Central memory CD4-positive, alpha-beta T cell (primary cell): ENCODE results near the gene ACKR2.
A peak's percentile ranks its signal among the peaks of the same experiment; 100 is the strongest.

Source experiments
- DNase-seq: peaks from one replicate; pipeline ENCODE4 v3.0.0; 2022

Gene ACKR2

GRCh38 chr3:42830437-42831320 is 21.4 kb downstream of the ACKR2 start:
- no peak for DNase-seq

- peak; percentile 57 for DNase-seq
Observed at GRCh38 chr3:42831321-42831713, 22.1 kb downstream of the ACKR2 start.

- no peak for DNase-seq
Observed at GRCh38 chr3:42836150-42837123, 27.2 kb downstream of the ACKR2 start.

DNA sequence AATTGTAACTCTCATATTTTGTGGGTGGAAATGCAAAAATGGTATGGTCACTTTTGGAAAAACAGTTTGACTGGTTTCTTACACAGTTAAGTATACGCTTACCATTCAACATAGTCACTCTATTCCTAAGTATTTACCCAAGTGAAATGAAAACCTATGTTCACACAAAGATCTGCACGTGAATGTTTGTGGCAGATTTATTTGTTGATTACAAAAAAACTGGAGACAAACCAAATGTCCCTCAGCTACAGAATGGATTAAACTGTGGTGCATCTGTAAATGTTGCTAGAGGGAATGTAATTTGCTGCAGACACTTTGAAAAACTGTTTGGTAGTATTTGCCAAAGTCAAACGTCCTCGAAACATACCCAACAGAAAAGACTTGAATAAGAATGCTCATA is 29.3 kb downstream of the ACKR2 start:
- DNase-seq = no peak

GRCh38 chr3:42839616-42840015 is 30.4 kb downstream of the ACKR2 start:
- peak; percentile 36 for DNase-seq

DNA sequence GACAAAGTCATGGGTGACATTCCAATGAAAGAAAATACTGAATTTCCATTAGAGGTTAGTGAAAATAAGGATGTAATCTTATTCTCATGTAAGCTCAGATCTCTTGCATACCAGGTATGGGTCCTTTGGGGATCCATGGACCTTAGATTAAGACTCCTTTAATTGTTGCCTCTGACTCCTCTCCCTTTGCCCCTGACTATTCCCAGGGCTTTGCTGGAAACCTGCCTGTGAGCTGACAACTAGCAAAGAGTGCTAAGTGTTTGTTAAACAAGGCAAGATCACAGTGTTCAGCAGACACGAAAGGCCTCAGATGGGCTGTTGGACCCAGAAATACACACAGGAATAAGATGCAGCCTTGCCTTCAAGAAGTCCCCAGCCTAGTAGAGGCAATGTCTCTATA is 32.1 kb downstream of the ACKR2 start:
- no peak for DNase-seq

DNA sequence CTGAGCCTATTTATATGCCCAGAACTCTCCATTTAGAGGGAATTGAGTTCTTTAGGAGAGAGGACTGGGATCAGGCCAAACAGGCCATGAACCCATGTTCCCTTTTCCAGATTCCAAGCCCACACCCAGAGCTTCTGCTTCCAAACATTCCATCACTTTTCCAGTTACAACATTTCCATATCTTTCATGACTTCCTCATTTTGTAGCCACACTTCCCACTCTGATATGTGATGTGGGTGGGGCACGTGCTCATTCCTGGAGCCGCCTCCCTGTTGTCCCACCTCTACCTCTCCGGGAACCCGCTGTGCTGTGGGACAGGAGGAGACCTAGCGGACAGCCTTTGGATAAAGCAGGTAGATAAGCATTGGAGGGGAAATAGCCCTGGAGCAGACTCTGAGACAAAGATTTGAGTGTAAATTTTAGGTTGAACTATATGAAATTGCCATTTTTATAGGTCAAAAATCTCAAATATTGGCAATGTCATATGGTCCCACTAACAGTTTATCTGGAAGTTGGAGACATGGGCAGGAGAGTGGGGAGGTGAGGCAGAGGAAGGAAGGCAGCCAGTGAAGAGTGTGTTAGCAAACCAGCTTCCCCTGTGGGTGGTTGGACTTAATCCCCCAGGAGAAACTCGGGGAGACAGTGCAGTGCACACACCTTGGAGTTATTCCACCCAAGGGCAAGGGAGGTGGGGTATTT is 34.6 kb downstream of the ACKR2 start:
- DNase-seq = no peak

- DNase-seq = no peak
Observed at GRCh38 chr3:42844412-42844713, 35.1 kb downstream of the ACKR2 start.

DNA sequence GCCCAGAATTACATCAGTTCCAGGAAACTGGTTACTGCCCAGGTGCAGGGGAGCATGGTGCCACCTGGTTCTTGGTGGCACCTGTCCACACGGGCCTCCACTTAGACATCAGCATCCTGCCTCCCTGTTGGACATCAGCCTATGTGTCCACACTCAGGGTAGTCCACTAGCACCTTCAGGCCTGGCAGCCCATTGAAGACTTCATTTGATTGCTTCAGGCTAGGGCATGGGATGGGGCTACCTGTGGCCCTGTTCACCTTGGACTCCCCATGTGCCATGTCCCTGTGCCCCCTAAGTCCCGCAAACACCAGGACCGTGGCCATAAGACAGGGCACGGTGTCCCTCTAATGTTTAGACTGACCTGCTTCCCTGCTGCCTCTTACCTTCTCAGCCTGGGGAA is 35.6 kb downstream of the ACKR2 start:
- DNase-seq = no peak

- no peak for DNase-seq
Observed at GRCh38 chr3:42846685-42847522, 37.7 kb downstream of the ACKR2 start.

GRCh38 chr3:42847731-42848130 is 38.5 kb downstream of the ACKR2 start:
- no peak for DNase-seq

- DNase-seq = no peak
Observed at GRCh38 chr3:42849017-42849416, 39.8 kb downstream of the ACKR2 start.

DNA sequence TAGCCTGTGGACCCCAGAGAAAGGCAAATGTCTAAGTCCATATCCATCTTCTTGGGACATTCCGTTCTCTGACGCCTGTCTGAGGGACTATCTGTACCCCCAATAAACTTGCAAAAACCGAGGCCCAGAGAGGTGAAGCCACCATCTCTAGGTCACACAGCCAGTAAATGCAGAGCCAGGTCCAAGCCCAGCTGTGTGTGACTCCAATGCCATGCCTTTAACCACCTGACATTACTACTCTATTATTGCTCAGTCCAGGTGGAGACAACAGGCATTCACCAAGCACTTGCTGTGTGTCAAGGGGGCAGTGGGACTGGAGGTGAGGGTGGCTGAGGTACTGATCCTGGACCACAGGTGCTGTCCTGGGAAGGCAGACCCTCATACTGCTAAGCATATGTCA is 41.0 kb downstream of the ACKR2 start:
- no peak for DNase-seq

- no peak for DNase-seq
Observed at GRCh38 chr3:42851228-42851834, 42.1 kb downstream of the ACKR2 start.

DNA sequence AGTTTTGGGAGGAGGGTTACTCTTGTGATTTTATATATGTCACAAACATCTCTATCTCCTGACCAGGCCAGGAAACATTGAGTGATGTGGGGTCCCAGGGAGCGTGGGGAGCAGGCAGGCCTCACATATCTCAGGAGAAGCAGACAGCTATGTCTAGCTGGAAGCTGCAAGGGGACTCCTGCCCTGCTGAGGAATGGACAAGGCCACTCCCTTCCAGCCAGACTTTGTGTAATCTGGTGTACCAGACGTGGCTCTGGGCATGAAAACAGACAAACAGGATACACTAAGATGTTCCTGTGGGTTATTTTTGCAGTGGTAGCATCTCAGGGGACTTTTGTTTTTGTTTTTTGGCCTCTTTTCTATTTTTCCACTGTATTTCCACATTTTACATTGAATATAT is 43.2 kb downstream of the ACKR2 start:
- no peak for DNase-seq

GRCh38 chr3:42853056-42853455 is 43.8 kb downstream of the ACKR2 start:
- no peak for DNase-seq

DNA sequence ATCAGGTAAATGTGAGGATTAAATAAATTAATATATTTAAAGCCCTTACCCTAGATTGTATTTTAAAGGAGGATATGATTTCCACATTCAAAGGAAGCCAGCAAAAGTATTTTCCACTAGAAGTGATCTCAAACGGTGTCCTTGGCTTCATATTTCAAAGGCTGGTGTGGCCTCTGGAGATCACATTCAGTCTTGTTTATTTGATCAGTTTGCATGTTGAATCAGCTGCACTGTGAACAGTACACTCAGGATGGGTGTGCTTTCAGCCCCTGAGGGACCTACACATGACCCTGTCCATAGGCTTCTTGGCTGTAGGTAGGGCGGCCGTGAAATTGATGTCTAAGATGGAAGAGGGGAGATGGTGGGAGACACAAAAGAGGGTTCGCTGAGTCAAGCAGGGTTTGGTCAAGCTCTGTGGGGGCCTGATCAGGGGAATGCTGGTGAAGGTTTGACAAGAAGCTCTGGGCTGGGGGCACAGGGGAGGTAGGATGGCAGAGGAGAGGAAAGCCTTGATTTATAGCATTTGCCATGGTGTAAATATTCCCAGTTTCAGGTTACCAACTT is 44.6 kb downstream of the ACKR2 start:
- DNase-seq = no peak

- no peak for DNase-seq
Observed at GRCh38 chr3:42855219-42855546, 45.9 kb downstream of the ACKR2 start.

- DNase-seq = no peak
Observed at GRCh38 chr3:42855547-42856380, 46.5 kb downstream of the ACKR2 start.

DNA sequence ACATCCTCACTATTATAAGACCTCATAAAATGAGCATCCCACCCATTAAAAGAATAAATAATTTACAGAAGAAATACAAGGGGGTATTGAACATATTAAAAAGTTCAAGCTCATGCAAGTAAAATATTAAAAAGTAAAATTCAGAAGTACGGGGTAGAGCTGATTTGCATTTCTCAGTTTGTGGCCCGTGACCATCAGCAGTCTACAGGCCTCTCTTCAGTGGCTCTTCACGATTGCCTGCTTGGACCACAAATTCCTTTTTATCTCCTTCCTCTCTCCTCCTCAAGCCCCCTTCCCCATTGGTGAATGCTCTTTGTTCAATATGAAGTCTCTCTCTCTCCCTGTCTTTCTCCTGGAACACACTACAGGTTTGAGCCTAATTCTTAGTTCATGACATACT is 47.3 kb downstream of the ACKR2 start:
- DNase-seq = no peak
